GM19468 (cell line): ENCODE data around the gene CA4.

Experiments
- ATAC-seq: cut with Tn5 transposase; IDR thresholded peaks from one replicate; pipeline ENCODE4 v1.9.1; 2021; ENCODE audit warnings: mild to moderate bottlenecking, moderate library complexity, moderate number of reproducible peaks; ENCODE audit not compliant: unreplicated experiment; ENCODE audit errors: extremely low read depth

The CA4 gene

DNA sequence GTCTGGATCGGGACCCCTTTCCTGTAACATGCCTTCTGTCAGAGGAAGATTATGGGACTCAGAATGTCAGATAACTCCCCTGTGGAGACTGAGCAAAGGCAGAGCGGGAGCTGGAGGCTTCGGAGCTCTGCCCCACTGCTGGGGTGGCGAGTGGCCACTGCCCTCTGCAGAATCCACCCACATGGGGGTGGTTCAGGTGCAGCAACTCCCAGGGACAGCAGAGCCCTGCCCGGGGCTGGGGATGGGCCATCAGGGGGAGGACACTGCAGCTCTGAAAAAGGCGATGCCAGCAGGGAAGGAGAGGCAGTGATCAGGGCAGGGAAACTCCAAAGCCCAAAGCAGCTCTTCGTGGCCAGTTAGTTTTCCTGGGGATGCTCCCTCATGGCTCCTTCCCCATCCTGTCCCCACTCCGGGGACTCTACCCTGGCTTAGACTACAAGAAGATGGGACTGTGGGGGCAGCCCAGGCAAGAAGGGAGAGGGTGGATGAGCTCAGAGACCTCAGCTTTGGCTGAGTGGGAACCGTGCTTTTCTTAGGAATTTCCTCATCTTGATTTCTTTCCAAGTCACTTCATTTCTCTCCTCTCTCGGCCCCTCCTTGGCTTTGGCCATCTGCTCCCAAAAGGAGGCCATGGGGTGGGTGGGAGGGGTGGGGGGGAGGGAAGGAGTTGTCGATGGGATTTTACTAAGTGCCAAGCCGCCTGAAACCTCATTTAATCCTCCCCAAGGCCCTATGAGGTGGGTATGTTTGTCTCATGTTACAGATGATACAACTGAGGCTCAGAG is 4.0 kb downstream of the CA4 start:
- no peak for ATAC-seq

- ATAC-seq = no peak
Observed at GRCh38 chr17:60154616-60155426, 5.0 kb downstream of the CA4 start.

DNA sequence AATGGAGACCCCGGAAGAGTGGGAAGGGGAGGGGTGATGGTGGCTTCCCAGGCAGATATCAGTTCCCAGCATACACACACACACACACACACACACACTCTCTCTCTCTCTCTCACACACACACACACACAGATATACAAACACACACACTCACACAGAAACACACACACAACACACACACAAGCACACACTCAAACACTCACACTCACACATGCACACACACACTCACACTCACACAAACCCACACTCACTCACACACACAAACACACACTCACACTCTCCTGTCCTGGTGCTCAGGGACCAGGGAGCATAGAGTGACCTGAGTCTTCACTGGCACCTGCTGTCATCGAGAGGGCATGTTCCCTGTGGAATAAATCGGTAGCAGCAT is 5.6 kb downstream of the CA4 start:
- no peak for ATAC-seq

GRCh38 chr17:60155815-60156214 is 6.0 kb downstream of the CA4 start:
- no peak for ATAC-seq

GRCh38 chr17:60156746-60157145 is 7.0 kb downstream of the CA4 start:
- no peak for ATAC-seq

GRCh38 chr17:60157487-60158040 is 7.8 kb downstream of the CA4 start:
- no peak for ATAC-seq

DNA sequence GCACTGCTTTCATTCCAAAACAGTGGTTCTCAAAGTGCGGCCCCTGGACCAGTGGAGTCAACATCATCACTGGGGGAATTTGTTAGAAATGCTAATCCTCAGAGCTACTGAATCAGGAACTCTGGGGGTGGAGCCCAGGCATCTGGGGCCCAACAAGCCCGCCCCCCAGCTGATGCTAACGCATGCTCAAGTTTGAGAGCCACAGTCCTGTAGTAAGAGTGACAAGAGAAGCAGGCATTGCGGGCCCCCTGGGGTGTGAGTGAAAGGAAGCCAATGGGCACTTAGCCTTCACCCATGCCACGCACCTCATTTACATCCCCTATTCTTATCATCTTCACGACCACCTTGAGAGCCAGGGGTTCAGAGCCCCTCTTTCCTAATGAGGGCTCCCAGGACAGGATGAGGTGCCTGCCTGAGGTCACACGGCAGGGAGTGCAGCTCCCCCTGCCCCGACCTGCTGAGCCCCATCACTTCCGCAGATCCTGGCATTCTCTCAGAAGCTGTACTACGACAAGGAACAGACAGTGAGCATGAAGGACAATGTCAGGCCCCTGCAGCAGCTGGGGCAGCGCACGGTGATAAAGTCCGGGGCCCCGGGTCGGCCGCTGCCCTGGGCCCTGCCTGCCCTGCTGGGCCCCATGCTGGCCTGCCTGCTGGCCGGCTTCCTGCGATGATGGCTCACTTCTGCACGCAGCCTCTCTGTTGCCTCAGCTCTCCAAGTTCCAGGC is 9.1 kb downstream of the CA4 start:
- no peak for ATAC-seq

DNA sequence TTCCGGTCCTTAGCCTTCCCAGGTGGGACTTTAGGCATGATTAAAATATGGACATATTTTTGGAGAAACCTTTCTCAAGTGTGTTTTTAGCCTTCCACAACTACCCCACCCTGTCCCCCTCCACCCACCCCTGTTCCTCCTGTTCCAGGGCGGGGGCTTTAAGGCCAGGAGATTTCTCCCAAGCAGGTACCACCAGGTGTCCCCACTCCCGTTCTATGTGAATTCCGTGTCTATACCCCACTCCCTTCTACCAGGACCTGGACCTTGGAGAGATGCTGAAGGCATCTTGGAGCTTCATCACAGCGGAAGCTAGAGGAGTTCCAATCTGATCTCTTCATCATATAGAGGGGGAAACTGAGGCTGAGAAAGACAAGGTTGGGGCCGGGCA is 9.7 kb downstream of the CA4 start:
- ATAC-seq = no peak

GRCh38 chr17:60160829-60161501 is 11.2 kb downstream of the CA4 start:
- ATAC-seq = no peak

GRCh38 chr17:60161598-60162330 is 12.0 kb downstream of the CA4 start:
- no peak for ATAC-seq

DNA sequence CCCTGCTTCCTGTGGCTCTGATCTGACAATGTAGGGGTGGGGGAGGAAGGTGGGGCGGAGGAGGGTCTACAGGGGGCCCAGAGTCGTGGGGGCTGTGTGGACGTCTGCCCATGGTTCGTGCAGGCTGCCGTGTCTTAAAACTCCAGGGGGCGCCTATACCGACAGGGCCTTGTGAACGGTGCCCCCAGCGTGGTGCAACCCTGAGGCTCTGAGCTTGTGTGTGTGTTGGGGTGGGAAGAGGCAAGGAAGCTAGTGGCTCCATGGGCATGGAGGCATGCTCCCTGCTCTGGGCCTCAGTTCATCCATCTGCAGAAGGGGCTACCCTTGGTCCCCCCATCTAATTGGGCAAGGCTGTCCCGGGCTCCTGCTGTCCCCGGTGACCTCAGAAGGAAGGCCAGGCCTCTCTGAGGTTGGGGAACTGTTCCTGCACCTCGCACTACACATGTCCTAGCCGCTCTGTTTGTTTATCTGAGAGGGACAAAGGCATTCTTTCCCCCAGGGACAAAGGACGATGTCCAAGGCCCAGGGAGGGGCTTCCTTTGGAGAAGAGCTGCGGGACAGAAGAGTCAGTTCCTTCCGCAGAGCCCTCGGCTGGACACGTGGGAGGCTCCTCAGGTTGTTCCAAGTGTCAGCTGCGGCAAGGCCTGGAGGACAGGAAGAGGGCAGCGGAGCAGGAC is 13.5 kb downstream of the CA4 start:
- ATAC-seq = no peak

DNA sequence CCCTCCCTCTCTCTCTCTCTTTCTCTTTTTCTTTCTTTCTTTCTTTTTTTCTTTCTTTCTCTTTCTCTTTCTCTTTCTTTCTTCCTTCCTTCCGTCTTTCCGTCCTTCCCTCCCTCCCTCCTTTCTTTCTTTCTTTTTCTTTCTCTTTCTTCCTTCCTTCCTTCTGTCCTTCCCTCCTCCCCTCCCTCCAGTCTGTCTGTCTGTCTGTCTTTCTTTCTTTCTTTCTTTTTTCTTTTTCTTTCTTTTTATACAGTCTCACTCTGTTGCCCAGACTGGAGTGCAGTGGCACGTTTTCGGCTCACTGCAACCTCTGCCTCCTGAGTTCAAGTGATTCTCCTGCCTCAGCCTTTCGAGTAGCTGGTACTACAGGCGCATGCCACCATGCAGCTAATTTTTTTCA is 14.4 kb downstream of the CA4 start:
- ATAC-seq = no peak

DNA sequence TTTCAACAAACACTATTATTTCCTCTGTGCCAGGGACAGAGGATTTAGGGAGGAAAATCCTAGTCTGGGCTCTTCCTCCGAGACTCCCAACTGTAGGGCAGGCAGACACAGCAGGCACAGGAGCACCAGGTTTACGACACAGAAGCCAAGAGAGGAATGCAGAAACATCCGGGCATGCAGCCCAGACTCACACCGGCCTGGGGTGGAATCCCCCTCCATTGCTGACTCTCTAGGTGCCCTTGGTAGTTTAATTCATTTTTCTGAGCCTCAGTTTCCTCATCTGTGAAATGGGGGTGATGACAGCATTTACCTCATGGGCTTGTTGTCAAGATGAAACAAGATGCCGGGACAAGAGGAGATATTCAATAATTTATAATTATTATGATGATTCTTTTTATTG is 14.9 kb downstream of the CA4 start:
- no peak for ATAC-seq

GRCh38 chr17:60165223-60165622 is 15.4 kb downstream of the CA4 start:
- no peak for ATAC-seq

- ATAC-seq = no peak
Observed at GRCh38 chr17:60165971-60166370, 16.2 kb downstream of the CA4 start.

DNA sequence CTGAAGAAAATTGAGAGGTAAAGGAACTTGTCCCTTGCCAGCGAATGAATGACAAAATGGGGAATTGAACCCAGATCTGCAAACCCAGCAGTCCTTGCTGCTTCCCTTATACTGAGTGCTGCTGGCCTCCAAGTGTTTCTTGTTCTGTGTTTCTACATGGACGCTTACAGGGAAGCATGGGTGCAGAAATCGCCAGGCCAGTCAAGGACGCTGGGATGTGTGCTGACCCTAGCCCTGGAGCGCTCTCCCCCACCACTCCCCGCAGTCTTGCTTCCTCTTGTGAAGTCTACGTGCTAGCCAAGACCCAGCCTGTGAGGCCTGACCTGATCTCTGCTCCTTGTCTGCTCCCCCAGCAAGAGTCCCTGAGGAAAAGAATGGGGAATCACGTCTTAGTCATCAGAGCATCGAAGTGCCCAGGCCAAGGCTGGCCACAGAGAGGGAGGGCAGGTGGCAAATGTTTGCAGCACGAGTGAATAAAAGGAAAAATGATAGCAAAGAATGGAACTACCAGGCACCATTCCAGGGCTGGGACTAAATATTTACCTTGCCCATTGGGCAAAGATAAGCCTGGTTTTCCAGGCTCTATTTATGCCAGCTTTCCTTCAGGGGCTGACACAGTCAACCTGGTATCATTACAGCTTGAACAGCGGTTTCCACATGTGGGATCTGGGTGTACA is 17.4 kb downstream of the CA4 start:
- ATAC-seq = no peak

DNA sequence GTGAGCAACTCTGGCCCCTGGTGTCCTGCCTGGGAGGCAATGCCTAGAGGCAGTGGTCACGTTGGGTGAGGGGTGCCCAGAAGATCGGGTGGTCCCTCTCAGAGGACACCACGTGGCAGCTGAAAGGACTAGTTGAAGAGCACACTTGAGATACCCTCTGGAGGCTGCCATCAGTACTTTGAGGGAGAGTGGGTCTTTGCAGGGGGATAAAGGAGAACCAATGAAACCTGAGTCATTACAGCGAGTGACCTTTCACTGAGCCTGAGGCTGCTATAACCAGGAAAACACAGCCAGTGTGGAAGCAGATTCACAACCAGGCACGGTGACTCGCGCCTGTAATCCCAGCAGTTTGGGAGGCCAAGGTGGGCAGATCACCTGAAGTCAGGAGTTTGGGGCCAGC is 18.9 kb downstream of the CA4 start:
- no peak for ATAC-seq
